Fibroblast of lung (primary cell): ENCODE results near the gene KIRREL3. TPM values are rescaled to one million over a fixed set of nuclear protein-coding genes. Genes with fewer than 3 reads are reported as not detected.
A peak's percentile ranks its signal among the peaks of the same experiment; 100 is the strongest.

Experiments
- DNase-seq, 2 donors: peaks; one replicate each; pipeline versions ENCODE4 v3.0.0 to v3.0.0-alpha.2; 2010; ENCODE audit warnings: low read depth in 2 of 2
- H2AFZ ChIP-seq: 2 replicates; pipeline ENCODE4 v1.5.1; 2012; ENCODE audit warnings: low read length, control low read depth, inconsistent platforms
- H3K27ac ChIP-seq: 2 replicates; pipeline ENCODE4 v1.5.1; 2011; ENCODE audit warnings: low read length, control low read depth; ENCODE audit not compliant: insufficient read depth
- H3K27me3 ChIP-seq: 2 replicates; pipeline ENCODE4 v1.5.1; 2011; ENCODE audit warnings: mild to moderate bottlenecking, low read length; ENCODE audit not compliant: control insufficient read depth, insufficient read depth
- H3K36me3 ChIP-seq: 2 replicates; pipeline ENCODE4 v1.5.1; 2011; ENCODE audit warnings: low read length; ENCODE audit not compliant: control insufficient read depth, insufficient read depth
- H3K4me1 ChIP-seq: 2 replicates; pipeline ENCODE4 v1.5.1; 2011; ENCODE audit warnings: low read length; ENCODE audit not compliant: control insufficient read depth, insufficient read depth; ENCODE audit errors: extremely low read depth
- H3K4me2 ChIP-seq: 2 replicates; pipeline ENCODE4 v1.5.1; 2011; ENCODE audit warnings: low read length, control low read depth; ENCODE audit not compliant: insufficient read depth; ENCODE audit errors: extremely low read depth
- H3K4me3 ChIP-seq, 4 experiments: fragments of 200-600 bp in 1 of 4; sonication (generic) in 1 of 4; replicated peaks in 1 of 4; 2 replicates each; pipeline ENCODE4 v1.5.1; 2011 to 2016; ENCODE audit warnings: low read length in 4 of 4, low read depth in 3 of 4, mild to moderate bottlenecking in 3 of 4, control low read depth in 2 of 4, inconsistent platforms in 1 of 4, mixed read lengths in 1 of 4; ENCODE audit not compliant: insufficient read depth in 1 of 4; ENCODE audit errors: control extremely low read depth in 1 of 4
- H3K79me2 ChIP-seq: 2 replicates; pipeline ENCODE4 v1.5.1; 2012; ENCODE audit warnings: mild to moderate bottlenecking, low read length, inconsistent platforms; ENCODE audit not compliant: control insufficient read depth, insufficient read depth
- H3K9ac ChIP-seq: 2 replicates; pipeline ENCODE4 v1.5.1; 2011; ENCODE audit warnings: mild to moderate bottlenecking, low read length, control low read depth; ENCODE audit not compliant: insufficient read depth
- H3K9me3 ChIP-seq: 2 replicates; pipeline ENCODE4 v1.5.1; 2012; ENCODE audit warnings: low read depth, low read length; ENCODE audit not compliant: control insufficient read depth, insufficient read depth
- H4K20me1 ChIP-seq: 2 replicates; pipeline ENCODE4 v1.5.1; 2011; ENCODE audit warnings: low read length; ENCODE audit not compliant: control insufficient read depth, insufficient read depth; ENCODE audit errors: extremely low read depth
- EZH2 ChIP-seq: IDR thresholded peaks from 2 replicates; pipeline ENCODE4 v1.5.1; 2012; ENCODE audit warnings: low read length, control low read depth, mild to moderate bottlenecking; ENCODE audit errors: missing control alignments
- polyA plus RNA-seq, 2 donors: library from polyadenylated mRNA; depleted of rRNA in 1 of 2; stranded (reverse) in 1 of 2; unstranded in 1 of 2; fragments of >200 nt; gene quantifications; 2 replicates each; pipeline ENCODE4 v1.2.1, GENCODE V29; 2011 to 2012; ENCODE audit warnings: missing spikeins in 1 of 2
- total RNA-seq: library from RNA; depleted of rRNA; stranded (reverse); fragments of >200 nt; gene quantifications from 2 replicates; pipeline ENCODE4 v1.2.1, GENCODE V29; 2014
- TF ChIP-seq, protein P1 (sequence below), 2 donors: IDR thresholded peaks in 1 of 2; conservative IDR thresholded peaks in 1 of 2; 1 replicate in 1 of 2; 2 replicates in 1 of 2; pipeline ENCODE4 v1.5.1; 2011 to 2012; ENCODE audit warnings: low read length in 2 of 2, control low read depth in 1 of 2, inconsistent platforms in 1 of 2, low read depth in 1 of 2, mild to moderate bottlenecking in 1 of 2

The KIRREL3 gene
- total and polyA plus RNA-seq, 2 donors (not counting 1 experiment from before 2014, with no cell fraction given): 2.8 to 6.1 TPM

DNA sequence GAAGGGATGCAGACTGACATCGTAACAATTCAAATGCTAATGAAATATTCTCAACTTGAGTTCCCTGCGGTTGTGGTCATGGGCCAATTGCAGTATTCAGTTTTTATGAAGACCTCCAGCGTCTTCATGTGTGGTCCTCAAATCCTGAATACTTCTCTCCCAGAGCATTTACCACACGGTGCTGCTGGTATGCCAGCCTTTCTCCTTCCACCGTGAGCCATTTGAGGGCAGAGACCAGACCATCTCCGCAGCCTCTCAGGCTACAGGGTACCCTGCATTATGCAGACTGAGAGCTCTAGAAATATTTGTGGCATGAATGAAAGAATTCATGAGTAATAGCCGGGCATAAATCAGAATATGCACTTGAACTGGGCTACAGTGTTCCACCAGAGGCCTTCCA lies 355.4 kb downstream of the KIRREL3 start:
- peak in 1 of 2 donors; percentile 81 for DNase-seq
- no peak overlapping the region for H3K9ac ChIP-seq
- no peaks in the 10 kb centered on the region for H3K9me3 ChIP-seq
- TF ChIP-seq, protein P1, sequence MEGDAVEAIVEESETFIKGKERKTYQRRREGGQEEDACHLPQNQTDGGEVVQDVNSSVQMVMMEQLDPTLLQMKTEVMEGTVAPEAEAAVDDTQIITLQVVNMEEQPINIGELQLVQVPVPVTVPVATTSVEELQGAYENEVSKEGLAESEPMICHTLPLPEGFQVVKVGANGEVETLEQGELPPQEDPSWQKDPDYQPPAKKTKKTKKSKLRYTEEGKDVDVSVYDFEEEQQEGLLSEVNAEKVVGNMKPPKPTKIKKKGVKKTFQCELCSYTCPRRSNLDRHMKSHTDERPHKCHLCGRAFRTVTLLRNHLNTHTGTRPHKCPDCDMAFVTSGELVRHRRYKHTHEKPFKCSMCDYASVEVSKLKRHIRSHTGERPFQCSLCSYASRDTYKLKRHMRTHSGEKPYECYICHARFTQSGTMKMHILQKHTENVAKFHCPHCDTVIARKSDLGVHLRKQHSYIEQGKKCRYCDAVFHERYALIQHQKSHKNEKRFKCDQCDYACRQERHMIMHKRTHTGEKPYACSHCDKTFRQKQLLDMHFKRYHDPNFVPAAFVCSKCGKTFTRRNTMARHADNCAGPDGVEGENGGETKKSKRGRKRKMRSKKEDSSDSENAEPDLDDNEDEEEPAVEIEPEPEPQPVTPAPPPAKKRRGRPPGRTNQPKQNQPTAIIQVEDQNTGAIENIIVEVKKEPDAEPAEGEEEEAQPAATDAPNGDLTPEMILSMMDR (conservative IDR thresholded peaks at IDR 0.05 in 1 of 2, IDR thresholded peaks at IDR 0.05 in 1 of 2; ENCODE audit: low read depth in 1 of 2, low read length in 2 of 2): no peak
- TF ChIP-seq EZH2: no peak
- no peaks in the 10 kb centered on the region for H4K20me1 ChIP-seq
- peaks cover 9% of the 10 kb centered on the region for H3K4me1 ChIP-seq
- no peaks in the 10 kb centered on the region for H3K36me3 ChIP-seq
- H3K79me2 ChIP-seq: no peaks in the 10 kb centered on the region
- H3K27me3 ChIP-seq: no peaks in the 10 kb centered on the region
- H3K27ac ChIP-seq: no peak overlapping the region
- H3K4me3 ChIP-seq: no peak overlapping the region
- no peak overlapping the region for H3K4me2 ChIP-seq
- H2AFZ ChIP-seq: no peak overlapping the region

DNA sequence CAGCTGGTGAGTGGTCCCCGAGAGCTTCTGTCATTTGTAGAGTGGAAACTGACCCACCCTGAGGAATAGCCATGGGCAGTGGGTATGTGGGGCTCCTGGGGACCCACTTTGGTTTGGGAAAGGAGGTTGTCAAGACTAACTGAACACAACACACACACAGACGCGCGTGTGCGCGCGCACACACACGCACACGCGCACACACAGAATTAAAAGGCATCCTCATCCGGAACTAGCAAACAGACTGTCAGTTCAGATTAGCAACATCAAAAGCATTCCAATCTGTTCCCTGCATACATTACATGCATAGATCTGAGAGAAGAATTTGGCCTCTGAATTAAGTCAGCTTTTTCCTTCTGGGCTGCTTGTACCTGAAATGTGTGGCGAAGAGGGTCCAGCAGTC lies 360.4 kb downstream of the KIRREL3 start:
- no peak for DNase-seq
- H3K4me2 ChIP-seq: no peak overlapping the region
- H3K4me3 ChIP-seq: no peak overlapping the region
- no peaks in the 10 kb centered on the region for H3K9me3 ChIP-seq
- no peaks in the 10 kb centered on the region for H3K36me3 ChIP-seq
- peaks cover 7% of the 10 kb centered on the region for H3K4me1 ChIP-seq
- no peak overlapping the region for H2AFZ ChIP-seq
- H3K79me2 ChIP-seq: no peaks in the 10 kb centered on the region
- H3K27me3 ChIP-seq: no peaks in the 10 kb centered on the region
- H3K27ac ChIP-seq: no peak overlapping the region
- H4K20me1 ChIP-seq: no peaks in the 10 kb centered on the region
- TF ChIP-seq, protein P1 (conservative IDR thresholded peaks at IDR 0.05 in 1 of 2, IDR thresholded peaks at IDR 0.05 in 1 of 2; ENCODE audit: low read depth in 1 of 2, low read length in 2 of 2): no peak
- no peak for TF ChIP-seq EZH2
- no peak overlapping the region for H3K9ac ChIP-seq

DNA sequence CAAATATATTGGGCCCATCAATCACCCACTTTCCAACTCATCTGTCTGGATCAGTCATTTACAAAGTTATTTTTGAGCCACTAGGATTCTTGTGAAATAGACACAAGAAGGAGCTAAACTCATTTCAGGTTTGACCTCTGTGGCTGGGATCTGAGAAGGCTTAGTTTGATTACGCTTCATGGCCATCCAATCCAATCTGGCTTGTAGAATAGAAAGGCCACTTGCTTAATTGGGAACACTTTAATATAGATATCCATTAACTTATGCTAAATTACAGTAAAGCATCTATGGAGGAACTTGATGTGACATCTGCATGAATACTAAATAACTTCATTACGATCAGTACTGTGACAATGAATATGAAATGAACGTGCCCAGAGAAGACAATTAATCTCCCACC lies 360.9 kb downstream of the KIRREL3 start:
- H2AFZ ChIP-seq: no peak overlapping the region
- no peak overlapping the region for H3K9ac ChIP-seq
- no peaks in the 10 kb centered on the region for H3K79me2 ChIP-seq
- H4K20me1 ChIP-seq: no peaks in the 10 kb centered on the region
- H3K27ac ChIP-seq: no peak overlapping the region
- no peak for DNase-seq
- TF ChIP-seq, protein P1 (conservative IDR thresholded peaks at IDR 0.05 in 1 of 2, IDR thresholded peaks at IDR 0.05 in 1 of 2; ENCODE audit: low read depth in 1 of 2, low read length in 2 of 2): no peak
- no peak for TF ChIP-seq EZH2
- no peaks in the 10 kb centered on the region for H3K9me3 ChIP-seq
- H3K4me2 ChIP-seq: no peak overlapping the region
- no peak overlapping the region for H3K4me3 ChIP-seq
- no peaks in the 10 kb centered on the region for H3K27me3 ChIP-seq
- peaks cover 7% of the 10 kb centered on the region for H3K4me1 ChIP-seq
- no peaks in the 10 kb centered on the region for H3K36me3 ChIP-seq
